Heart left ventricle (tissue), 13 donors: ENCODE measurements around the gene KCNJ1.

Experiments used
- CTCF ChIP-seq, 12 donors: fragments of 200-600 bp; sonication (generic) in 4 of 12; IDR thresholded peaks; one replicate each; pipeline versions ENCODE4 v1.5.0 to v1.8.0; 2018 to 2022; ENCODE audit warnings: antibody characterized with exemption in 12 of 12, mild to moderate bottlenecking in 5 of 12
- POLR2A ChIP-seq, 2 donors: fragments of 450-650 bp; IDR thresholded peaks; one replicate each; pipeline ENCODE4 v1.6.1; 2017; ENCODE audit warnings: antibody characterized with exemption in 2 of 2, mild to moderate bottlenecking in 2 of 2, moderate library complexity in 2 of 2
- donor health status: ischemic (EF 13 %, LVEDD 7.1; RV severe dilation, severe dysfunction).
- donor health status: DM: no; HTN: yes; CAD: no.
- donor health status: DM: no; HTN: no; CAD: no.
- donor health status: ischemic (EF 25% LVEDD 6.9; RV normal size, moderate dysfunction).
- donor health status: ischemic (EF 25% LVEDD 5.7; RV mildly dilated, moderate dysfunction).
- donor health status: ischemic (EF 35%, LVEDD 5.7; RV mildly dilated, moderate dysfunction).
- donor health status: nonischemic (EF 11% LVEDD 7.7; RV severe dilation, severe dysfunction).
- donor health status: DM: yes; HTN: yes; CAD: no.
- donor health status: PGD.
- donor health status: ischemic (EF 29% LVEDD 5.4; RV normal size, mild dysfunction).
- donor health status: nonischemic (EF 23%, LVEDD 6.1; RV moderate dilation, normal function).

GRCh38 chr11:128871168-128871610, 4.1 kb upstream of the KCNJ1 start:
- TF ChIP-seq CTCF (IDR thresholded peaks at IDR 0.05) = no peak
- TF ChIP-seq POLR2A (IDR thresholded peaks at IDR 0.05) = no peak
